ENCODE results near the gene CFAP61. TPM values are rescaled to one million over a fixed set of nuclear protein-coding genes. Genes with fewer than 3 reads are reported as not detected.

Gene CFAP61
- total RNA-seq, 2 donors from 2014 or later = 1.0 to 1.9 TPM

DNA sequence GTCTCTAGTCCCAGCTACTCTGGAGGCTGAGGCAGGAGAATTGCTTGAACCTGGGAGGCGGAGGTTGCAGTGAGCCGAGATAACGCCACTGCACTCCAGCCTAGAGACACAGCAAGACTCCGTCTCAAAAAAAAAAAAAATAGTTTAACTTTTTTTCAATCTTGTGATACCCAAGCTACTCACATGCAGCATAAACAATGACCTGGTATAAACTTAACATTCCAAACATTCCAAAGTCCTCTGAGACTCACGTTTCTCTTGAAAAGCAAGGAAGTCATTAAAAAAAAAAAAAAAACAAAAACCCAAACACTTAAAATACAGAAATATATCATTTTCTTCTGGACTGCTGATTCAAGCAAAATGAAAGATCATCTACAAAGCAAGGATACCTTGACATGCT is 14.4 kb upstream of the CFAP61 start:
- H3K36me3 ChIP-seq = peaks cover 98% of the 10 kb centered on the region
- DNase-seq (ENCODE audit: low spot score) = no peak
- no peaks in the 10 kb centered on the region for H3K27me3 ChIP-seq
- H3K9me3 ChIP-seq = no peaks in the 10 kb centered on the region
- no peaks in the 10 kb centered on the region for H3K4me1 ChIP-seq
- no peak overlapping the region for H3K27ac ChIP-seq
- TF ChIP-seq, protein P1, sequence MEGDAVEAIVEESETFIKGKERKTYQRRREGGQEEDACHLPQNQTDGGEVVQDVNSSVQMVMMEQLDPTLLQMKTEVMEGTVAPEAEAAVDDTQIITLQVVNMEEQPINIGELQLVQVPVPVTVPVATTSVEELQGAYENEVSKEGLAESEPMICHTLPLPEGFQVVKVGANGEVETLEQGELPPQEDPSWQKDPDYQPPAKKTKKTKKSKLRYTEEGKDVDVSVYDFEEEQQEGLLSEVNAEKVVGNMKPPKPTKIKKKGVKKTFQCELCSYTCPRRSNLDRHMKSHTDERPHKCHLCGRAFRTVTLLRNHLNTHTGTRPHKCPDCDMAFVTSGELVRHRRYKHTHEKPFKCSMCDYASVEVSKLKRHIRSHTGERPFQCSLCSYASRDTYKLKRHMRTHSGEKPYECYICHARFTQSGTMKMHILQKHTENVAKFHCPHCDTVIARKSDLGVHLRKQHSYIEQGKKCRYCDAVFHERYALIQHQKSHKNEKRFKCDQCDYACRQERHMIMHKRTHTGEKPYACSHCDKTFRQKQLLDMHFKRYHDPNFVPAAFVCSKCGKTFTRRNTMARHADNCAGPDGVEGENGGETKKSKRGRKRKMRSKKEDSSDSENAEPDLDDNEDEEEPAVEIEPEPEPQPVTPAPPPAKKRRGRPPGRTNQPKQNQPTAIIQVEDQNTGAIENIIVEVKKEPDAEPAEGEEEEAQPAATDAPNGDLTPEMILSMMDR (IDR thresholded peaks at IDR 0.05) = no peak
- H3K4me3 ChIP-seq = no peak overlapping the region

DNA sequence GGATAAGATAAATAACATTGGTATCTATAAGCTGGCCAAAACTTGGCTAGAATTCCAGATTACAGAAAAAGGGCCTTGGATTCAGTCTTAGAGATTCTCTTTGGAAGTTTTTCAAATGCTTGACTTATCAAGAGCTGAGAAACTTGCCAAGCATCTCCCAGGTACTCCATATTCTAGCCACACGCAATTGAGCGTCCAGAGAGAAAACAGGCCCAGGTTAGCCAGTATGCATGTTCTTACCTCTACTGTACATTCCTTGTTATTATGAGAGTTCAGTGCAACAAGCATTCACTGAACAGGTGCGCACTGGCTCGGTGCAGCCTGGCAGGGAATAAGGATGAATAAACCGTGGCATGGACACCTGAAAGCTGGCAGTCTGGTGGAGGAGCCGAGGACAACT is 13.7 kb upstream of the CFAP61 start:
- H3K27me3 ChIP-seq = no peaks in the 10 kb centered on the region
- H3K27ac ChIP-seq = no peak overlapping the region
- no peak for DNase-seq (ENCODE audit: low spot score)
- no peaks in the 10 kb centered on the region for H3K9me3 ChIP-seq
- H3K36me3 ChIP-seq = peaks cover 98% of the 10 kb centered on the region
- TF ChIP-seq, protein P1 (IDR thresholded peaks at IDR 0.05) = no peak
- H3K4me3 ChIP-seq = no peak overlapping the region
- H3K4me1 ChIP-seq = no peaks in the 10 kb centered on the region

DNA sequence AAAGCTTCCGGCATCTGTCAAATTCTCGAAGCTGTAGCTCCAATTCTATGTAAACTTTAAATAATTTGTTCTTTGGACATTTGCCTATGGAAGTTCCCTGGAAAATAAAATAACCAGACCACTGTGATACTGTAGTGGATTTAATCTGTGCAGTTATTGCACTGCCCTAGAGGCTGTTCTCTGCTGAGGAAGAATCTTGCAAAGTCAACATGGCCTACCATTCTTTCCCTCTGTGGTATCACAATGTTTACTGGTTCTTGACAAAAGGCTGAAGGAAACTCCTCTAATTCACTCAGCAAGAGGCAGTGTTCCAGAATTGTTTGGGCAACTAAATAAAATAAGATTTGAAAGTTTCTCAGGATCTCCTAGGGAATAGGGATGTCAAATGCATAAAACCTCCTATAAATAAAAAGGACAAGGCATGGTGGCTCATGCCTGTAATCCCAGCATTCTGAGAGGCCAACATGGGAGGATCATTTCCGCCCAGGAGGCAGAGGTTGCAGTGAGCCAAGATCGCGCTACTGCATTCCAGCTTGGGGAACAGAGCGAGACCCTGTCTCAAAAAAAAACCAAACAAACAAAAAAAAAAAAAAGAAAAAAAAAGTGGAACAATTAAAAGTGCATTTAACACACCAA is 12.5 kb upstream of the CFAP61 start:
- TF ChIP-seq, protein P1 (IDR thresholded peaks at IDR 0.05) = no peak
- DNase-seq (ENCODE audit: low spot score) = no peak
- no peak overlapping the region for H3K4me3 ChIP-seq
- no peaks in the 10 kb centered on the region for H3K9me3 ChIP-seq
- no peak overlapping the region for H3K27ac ChIP-seq
- no peaks in the 10 kb centered on the region for H3K4me1 ChIP-seq
- H3K36me3 ChIP-seq = peaks cover 98% of the 10 kb centered on the region
- no peaks in the 10 kb centered on the region for H3K27me3 ChIP-seq

DNA sequence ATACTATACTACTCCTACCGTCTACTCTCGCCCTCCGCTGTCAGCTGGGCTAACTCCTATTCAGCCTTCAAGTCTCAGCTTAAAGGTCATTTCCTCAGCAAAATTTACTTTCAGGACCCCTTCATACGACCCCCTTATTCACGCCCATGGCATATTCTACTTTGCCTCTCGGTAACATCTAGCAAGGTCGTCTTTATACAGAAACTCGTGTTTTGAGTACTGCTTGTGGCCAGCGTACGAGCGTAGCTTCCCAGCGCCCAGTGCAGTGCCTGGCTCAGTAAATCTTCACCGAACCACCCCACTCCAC is 612 bp upstream of the CFAP61 start:
- H3K4me3 ChIP-seq = peak overlapping the region; percentile 75 to 98
- no peak for DNase-seq (ENCODE audit: low spot score)
- H3K27ac ChIP-seq = peak overlapping the region; percentile 63 to 89
- H3K4me1 ChIP-seq = peaks cover 0 to 14% of the 10 kb centered on the region in 2 donors
- H3K27me3 ChIP-seq = no peaks in the 10 kb centered on the region
- TF ChIP-seq, protein P1 (IDR thresholded peaks at IDR 0.05) = no peak
- H3K9me3 ChIP-seq = no peaks in the 10 kb centered on the region
- peaks cover 40% of the 10 kb centered on the region for H3K36me3 ChIP-seq

DNA sequence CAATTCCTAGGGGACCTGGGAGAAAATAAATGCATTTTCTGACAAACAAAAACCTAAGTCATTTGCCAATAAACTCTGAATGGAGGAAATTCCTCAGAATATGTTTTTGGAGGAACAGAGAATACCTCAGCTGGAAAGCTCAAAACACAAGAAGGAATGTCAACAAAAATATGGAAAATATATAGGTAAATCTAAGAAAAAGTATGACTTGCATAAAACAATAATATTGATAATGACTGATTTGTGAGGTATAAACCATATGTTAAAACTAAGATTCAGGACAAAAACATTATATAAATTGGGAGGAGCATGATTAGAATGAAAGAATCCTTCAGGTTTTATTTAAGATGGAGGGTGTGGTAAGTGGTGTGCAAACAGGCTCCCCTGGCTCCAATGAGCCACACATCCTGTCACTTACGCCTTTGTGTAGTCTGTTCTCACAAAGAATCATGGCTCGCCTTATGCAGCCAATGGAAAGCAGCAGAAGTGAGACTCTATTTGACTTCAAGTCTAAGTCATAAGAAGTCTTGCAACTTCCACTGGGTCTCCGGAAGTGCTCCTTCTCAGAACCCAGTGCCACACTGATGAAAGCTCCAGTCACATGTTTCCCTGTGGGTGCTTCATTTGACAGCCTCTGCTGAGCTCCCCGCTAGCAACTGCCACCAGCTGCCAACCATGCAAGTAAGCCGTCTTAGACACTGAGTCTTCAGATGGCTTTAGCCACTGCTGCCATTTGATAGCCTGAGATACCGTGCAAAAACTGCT is 8.1 kb downstream of the CFAP61 start:
- DNase-seq (ENCODE audit: low spot score) = no peak
- TF ChIP-seq, protein P1 (IDR thresholded peaks at IDR 0.05) = no peak
- H3K27ac ChIP-seq = no peak overlapping the region
- no peaks in the 10 kb centered on the region for H3K27me3 ChIP-seq
- H3K36me3 ChIP-seq = no peaks in the 10 kb centered on the region
- no peak overlapping the region for H3K4me3 ChIP-seq
- no peaks in the 10 kb centered on the region for H3K9me3 ChIP-seq
- H3K4me1 ChIP-seq = no peaks in the 10 kb centered on the region
